ENCODE results near the gene SLC35E4.

The SLC35E4 gene

DNA sequence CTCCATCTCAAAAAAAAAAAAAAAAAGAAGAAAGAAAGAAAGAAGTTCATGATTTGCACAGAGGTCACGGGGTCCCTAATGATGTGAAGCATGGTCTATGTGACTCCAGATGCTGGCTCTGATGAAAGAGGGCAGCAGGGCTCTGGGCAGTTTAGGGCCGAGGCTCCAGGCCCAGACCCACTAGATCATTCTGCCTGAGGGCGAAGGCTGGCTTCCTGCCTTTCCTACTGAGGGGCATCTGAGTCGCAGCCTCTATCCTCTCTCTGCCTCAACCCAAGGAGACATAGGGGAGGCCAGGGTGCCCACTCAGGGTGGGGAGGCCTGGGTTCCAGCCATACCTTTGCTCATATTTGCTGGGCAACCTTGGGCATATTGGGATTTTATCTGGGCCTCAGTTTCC is 4.8 kb downstream of the SLC35E4 start:
- in situ Hi-C loops (cut with HindIII; ENCODE audit: low sequenced_read_pairs), result no loop called here
- TF ChIP-seq, protein P1, sequence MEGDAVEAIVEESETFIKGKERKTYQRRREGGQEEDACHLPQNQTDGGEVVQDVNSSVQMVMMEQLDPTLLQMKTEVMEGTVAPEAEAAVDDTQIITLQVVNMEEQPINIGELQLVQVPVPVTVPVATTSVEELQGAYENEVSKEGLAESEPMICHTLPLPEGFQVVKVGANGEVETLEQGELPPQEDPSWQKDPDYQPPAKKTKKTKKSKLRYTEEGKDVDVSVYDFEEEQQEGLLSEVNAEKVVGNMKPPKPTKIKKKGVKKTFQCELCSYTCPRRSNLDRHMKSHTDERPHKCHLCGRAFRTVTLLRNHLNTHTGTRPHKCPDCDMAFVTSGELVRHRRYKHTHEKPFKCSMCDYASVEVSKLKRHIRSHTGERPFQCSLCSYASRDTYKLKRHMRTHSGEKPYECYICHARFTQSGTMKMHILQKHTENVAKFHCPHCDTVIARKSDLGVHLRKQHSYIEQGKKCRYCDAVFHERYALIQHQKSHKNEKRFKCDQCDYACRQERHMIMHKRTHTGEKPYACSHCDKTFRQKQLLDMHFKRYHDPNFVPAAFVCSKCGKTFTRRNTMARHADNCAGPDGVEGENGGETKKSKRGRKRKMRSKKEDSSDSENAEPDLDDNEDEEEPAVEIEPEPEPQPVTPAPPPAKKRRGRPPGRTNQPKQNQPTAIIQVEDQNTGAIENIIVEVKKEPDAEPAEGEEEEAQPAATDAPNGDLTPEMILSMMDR (IDR thresholded peaks at IDR 0.05; ENCODE audit: low read depth, low read length, missing control alignments), result no peak
- DNase-seq (ENCODE audit: low read depth), result no peak
- no peak overlapping the region for H3K4me3 ChIP-seq (ENCODE audit: low read depth, low read length)

DNA sequence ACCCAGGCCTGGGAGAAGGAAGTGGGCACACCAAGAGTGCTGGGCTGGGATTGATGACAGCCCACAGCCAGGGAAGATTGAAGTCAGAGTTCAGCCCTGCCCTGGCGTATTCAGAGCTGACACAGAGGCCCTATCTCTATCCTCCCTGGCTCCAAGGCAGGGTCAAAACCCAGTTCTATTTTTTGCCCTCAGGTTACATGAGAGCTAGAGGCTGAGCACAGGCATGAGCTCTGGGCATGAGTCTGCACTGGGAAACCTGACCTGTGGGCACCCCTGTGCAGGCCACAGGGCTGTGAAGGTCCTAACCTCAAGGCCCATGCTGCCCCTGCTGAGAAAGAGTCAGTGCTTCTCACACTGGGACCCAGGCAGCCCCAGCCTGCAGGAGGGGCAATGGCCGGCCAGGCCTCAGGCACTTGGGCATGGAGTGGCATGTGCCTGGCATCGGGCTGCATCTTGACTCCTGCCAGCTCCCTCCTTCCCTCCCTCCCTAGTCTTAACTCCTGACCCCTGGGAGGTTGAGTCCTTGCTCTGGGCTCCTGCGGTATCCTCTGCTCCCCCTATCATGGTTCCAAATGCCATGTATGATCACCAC is 5.4 kb downstream of the SLC35E4 start:
- no peak for DNase-seq (ENCODE audit: low read depth)
- no peak overlapping the region for H3K4me3 ChIP-seq (ENCODE audit: low read depth, low read length)
- in situ Hi-C loops (cut with HindIII; ENCODE audit: low sequenced_read_pairs), result no loop called here
- TF ChIP-seq, protein P1 (IDR thresholded peaks at IDR 0.05; ENCODE audit: low read depth, low read length, missing control alignments), result no peak

DNA sequence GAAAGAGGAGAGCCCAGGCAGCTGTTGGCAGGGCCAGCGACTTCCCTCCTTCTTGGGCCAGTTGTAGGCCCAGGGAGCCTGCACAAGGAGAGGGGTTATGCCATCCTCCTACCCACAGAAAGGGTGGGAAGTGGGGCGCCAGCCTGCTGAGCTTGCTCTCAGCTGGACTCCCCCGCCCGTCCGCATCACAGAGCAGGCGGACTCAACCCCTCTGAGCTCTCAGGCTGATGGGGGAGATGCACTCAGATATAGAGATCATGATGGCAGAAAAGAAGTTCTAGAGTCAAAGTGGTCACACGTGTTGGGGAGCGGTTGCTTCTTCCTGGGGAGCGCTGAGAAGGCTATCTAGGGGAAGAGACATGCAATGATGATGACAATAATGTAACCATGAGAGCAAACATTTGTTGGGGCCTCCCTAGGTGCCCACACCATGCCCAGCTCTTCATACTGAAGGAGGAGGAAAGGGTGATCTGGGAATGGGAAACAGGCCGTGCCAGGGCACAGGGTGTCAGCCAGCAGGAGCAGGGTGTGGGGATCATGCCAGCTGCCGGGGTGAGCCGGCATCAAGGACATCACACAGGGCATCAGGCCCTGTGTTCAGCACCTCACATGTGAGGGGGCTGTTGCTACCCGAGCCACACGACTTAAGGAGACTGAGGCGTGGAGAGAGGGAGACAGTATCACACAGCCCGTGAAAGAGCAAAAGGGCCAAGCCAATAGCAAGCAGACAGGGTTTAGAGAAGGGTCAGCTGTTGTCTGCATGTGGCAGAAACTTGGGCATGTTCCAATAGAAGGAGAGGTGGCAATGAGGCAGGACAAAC is 7.7 kb downstream of the SLC35E4 start:
- TF ChIP-seq, protein P1 (IDR thresholded peaks at IDR 0.05; ENCODE audit: low read depth, low read length, missing control alignments), result no peak
- in situ Hi-C loops (cut with HindIII; ENCODE audit: low sequenced_read_pairs), result no loop called here
- no peak for DNase-seq (ENCODE audit: low read depth)

DNA sequence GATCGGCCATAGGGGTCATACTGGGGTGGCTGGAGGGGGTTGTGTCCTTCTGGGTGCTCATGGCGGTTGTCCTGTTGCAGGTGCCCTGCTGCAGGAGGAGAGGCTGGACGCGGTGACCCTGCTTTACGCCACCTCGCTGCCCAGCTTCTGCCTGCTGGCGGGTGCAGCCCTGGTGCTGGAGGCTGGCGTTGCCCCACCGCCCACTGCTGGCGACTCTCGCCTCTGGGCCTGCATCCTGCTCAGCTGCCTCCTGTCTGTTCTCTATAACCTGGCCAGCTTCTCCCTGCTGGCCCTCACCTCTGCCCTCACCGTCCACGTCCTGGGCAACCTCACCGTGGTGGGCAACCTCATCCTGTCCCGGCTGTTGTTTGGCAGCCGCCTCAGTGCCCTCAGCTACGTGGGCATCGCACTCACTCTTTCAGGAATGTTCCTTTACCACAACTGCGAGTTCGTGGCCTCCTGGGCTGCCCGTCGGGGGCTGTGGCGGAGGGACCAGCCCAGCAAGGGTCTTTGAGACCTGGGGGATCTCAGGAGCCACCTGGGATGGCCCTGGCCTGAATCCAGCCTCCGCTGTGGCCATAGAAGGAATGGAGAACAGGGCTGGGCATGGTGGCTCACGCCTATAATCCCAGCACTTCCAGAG is 11.1 kb downstream of the SLC35E4 start:
- DNase-seq (ENCODE audit: low read depth), result no peak
- TF ChIP-seq, protein P1 (IDR thresholded peaks at IDR 0.05; ENCODE audit: low read depth, low read length, missing control alignments), result no peak
- H3K4me3 ChIP-seq (ENCODE audit: low read depth, low read length), result no peak overlapping the region
- in situ Hi-C loops (cut with HindIII; ENCODE audit: low sequenced_read_pairs), result no loop called here

More for the DNA sequence above, 7.7 kb downstream of the SLC35E4 start:
- H3K4me3 ChIP-seq (ENCODE audit: low read depth, low read length), result no peak overlapping the region

DNA sequence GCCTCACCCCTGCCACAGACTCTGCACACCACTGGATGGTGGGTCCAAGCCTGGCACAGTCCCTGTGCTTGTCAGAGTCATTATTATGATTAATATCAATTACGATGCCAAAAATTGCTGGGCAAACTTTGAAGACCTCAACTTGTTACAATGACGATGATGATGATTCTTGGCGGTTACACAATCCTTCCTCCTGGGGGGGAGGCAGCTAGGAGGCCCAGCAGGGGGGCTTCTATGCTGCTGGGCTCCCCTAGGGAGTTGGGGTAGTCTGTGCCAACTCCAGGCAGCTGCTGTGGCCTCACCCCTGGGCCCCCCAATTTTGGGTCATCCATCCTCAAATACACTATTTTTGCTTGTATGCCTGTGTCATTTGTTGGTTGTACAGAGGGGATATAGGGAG is 12.0 kb downstream of the SLC35E4 start:
- no peak overlapping the region for H3K4me3 ChIP-seq (ENCODE audit: low read depth, low read length)
- no peak for DNase-seq (ENCODE audit: low read depth)
- in situ Hi-C loops (cut with HindIII; ENCODE audit: low sequenced_read_pairs), result no loop called here

DNA sequence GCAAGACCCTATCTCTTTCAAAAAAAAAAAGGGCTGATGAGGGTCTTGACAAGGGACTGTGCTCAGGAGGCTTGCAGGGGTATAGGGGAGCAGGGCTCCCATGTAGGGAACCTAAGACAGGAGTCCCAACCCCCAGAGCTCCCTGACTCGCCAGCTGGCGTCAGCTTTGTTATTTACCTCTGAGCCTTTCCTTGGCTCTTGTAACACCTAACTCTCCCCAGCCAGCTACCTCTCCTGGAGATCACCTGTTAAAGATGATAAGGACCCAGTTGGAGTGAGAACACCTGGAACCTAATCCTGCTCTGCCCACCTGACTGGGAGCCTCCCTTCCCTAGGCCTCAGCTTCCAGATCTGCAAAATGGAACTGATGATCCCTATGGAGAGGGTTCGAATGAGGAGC is 13.2 kb downstream of the SLC35E4 start:
- in situ Hi-C loops (cut with HindIII; ENCODE audit: low sequenced_read_pairs), result no loop called here

More for the DNA sequence above, 12.0 kb downstream of the SLC35E4 start:
- TF ChIP-seq, protein P1 (IDR thresholded peaks at IDR 0.05; ENCODE audit: low read depth, low read length, missing control alignments), result no peak

More for the DNA sequence above, 13.2 kb downstream of the SLC35E4 start:
- no peak for DNase-seq (ENCODE audit: low read depth)
- no peak overlapping the region for H3K4me3 ChIP-seq (ENCODE audit: low read depth, low read length)
- TF ChIP-seq, protein P1 (IDR thresholded peaks at IDR 0.05; ENCODE audit: low read depth, low read length, missing control alignments), result no peak
